ENCODE data around the gene DVL3.
A peak's percentile ranks its signal among the peaks of the same experiment; 100 is the strongest.

DVL3 gene

DNA sequence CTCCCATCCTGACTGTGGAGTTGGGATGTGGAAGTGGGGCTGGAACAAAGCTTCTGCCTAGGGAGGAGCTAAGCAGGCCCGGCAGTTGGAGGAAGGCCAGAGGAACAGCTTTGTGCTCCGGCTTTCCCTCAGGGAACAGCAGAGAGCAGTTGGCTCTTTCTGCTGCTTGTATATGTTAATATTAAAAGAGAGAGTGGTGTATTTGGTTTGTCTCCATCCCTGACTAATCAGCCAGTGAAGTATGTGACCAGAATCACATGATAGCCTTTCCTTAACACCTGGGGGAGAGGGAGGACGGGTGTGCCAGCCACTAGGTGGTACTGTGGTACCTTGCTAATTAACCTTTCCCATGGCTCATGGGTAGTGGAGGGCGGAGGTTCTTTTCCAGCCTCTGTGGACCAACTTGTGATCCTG, 10.1 kb upstream of the DVL3 start:
- no peaks in the 10 kb centered on the region for H3K9me3 ChIP-seq (ENCODE audit: control insufficient read depth, insufficient read depth, low read length)
- H3K4me3 ChIP-seq (ENCODE audit: low read length) = no peak overlapping the region
- TF ChIP-seq EZH2phosphoT487 (IDR thresholded peaks at IDR 0.05; ENCODE audit: borderline replicate concordance, low read length) = no peak
- TF ChIP-seq, protein P1, sequence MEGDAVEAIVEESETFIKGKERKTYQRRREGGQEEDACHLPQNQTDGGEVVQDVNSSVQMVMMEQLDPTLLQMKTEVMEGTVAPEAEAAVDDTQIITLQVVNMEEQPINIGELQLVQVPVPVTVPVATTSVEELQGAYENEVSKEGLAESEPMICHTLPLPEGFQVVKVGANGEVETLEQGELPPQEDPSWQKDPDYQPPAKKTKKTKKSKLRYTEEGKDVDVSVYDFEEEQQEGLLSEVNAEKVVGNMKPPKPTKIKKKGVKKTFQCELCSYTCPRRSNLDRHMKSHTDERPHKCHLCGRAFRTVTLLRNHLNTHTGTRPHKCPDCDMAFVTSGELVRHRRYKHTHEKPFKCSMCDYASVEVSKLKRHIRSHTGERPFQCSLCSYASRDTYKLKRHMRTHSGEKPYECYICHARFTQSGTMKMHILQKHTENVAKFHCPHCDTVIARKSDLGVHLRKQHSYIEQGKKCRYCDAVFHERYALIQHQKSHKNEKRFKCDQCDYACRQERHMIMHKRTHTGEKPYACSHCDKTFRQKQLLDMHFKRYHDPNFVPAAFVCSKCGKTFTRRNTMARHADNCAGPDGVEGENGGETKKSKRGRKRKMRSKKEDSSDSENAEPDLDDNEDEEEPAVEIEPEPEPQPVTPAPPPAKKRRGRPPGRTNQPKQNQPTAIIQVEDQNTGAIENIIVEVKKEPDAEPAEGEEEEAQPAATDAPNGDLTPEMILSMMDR (IDR thresholded peaks at IDR 0.05; ENCODE audit: low read depth, low read length, poor library complexity, severe bottlenecking) = peak; percentile 55
- no peak overlapping the region for H3K4me2 ChIP-seq (ENCODE audit: low read length)
- H3K27me3 ChIP-seq (ENCODE audit: control insufficient read depth, low read length) = no peaks in the 10 kb centered on the region
- H3K4me1 ChIP-seq (ENCODE audit: control insufficient read depth, low read length) = peaks cover 6% of the 10 kb centered on the region; the same call in 1 of the 2 replicates
- H3K9me2 ChIP-seq (replicated peaks; ENCODE audit: control insufficient read depth, low read length) = no peaks in the 10 kb centered on the region
- H3K27ac ChIP-seq (ENCODE audit: low read depth, low read length) = no peak overlapping the region
- H3K79me2 ChIP-seq (ENCODE audit: control insufficient read depth, low read length) = peaks cover 12% of the 10 kb centered on the region
- H3F3A ChIP-seq (ENCODE audit: control insufficient read depth, insufficient read depth) = peaks cover 8% of the 10 kb centered on the region
- peaks cover 60% of the 10 kb centered on the region for H3K36me3 ChIP-seq (ENCODE audit: control insufficient read depth, low read length)
- no peaks in the 10 kb centered on the region for H4K20me1 ChIP-seq (ENCODE audit: control insufficient read depth, insufficient read depth, low read depth, low read length)

DNA sequence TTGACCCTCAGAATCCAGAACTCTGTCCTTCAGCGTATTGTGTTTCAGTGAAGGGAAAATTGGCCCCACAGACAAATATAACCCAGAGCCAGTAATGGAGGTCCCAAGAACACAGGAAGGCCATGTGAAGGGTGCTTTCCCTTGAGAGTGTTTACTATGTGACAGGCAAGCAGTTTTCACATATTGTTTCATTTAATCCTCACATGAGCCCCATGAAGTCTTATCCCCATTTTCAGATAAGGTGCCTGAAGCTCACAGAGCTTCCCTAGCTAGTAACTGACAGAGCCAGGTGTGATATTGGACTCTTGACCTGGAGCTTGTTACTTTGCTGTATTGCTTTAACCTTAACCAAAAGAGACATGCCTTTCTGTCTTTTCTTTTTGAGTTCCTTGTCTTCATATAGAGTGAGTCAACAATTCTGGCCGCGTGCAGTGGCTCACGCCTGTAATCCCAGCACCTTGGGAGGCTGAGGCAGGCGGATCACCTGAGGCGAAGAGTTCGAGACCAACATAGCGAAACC, 9.4 kb upstream of the DVL3 start:
- H3K4me1 ChIP-seq (ENCODE audit: control insufficient read depth, low read length) = peaks cover 6% of the 10 kb centered on the region; the same call in 1 of the 2 replicates
- peaks cover 53% of the 10 kb centered on the region for H3K36me3 ChIP-seq (ENCODE audit: control insufficient read depth, low read length)
- no peaks in the 10 kb centered on the region for H3K9me3 ChIP-seq (ENCODE audit: control insufficient read depth, insufficient read depth, low read length)
- no peaks in the 10 kb centered on the region for H4K20me1 ChIP-seq (ENCODE audit: control insufficient read depth, insufficient read depth, low read depth, low read length)
- H3K27me3 ChIP-seq (ENCODE audit: control insufficient read depth, low read length) = no peaks in the 10 kb centered on the region
- peaks cover 8% of the 10 kb centered on the region for H3F3A ChIP-seq (ENCODE audit: control insufficient read depth, insufficient read depth)
- TF ChIP-seq, protein P1 (IDR thresholded peaks at IDR 0.05; ENCODE audit: low read depth, low read length, poor library complexity, severe bottlenecking) = no peak
- no peak for TF ChIP-seq EZH2phosphoT487 (IDR thresholded peaks at IDR 0.05; ENCODE audit: borderline replicate concordance, low read length)
- H3K4me2 ChIP-seq (ENCODE audit: low read length) = no peak overlapping the region
- H3K9me2 ChIP-seq (replicated peaks; ENCODE audit: control insufficient read depth, low read length) = no peaks in the 10 kb centered on the region
- H3K27ac ChIP-seq (ENCODE audit: low read depth, low read length) = no peak overlapping the region
- H3K4me3 ChIP-seq (ENCODE audit: low read length) = no peak overlapping the region
- peaks cover 5% of the 10 kb centered on the region; the same call in 1 of the 2 replicates for H3K79me2 ChIP-seq (ENCODE audit: control insufficient read depth, low read length)

DNA sequence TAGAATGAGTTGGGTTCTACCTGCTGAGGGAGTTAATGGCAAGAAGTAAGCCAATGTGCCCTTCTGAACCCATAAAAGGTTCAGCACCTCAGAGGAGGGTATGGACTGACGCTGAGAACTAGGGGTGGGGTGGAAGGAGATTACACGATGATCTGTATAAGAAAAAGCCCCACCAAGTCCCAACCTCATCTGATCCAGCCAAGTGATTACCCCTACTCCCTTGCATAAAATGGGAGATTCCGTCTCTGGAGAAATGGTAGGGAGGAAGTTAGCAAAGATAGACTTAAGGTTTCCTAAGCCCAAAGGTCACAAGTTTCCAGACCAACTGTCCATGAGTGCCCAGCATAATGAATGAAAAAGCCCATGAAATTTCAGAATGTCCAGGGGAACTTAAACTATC, 7.1 kb upstream of the DVL3 start:
- no peak for TF ChIP-seq EZH2phosphoT487 (IDR thresholded peaks at IDR 0.05; ENCODE audit: borderline replicate concordance, low read length)
- TF ChIP-seq, protein P1 (IDR thresholded peaks at IDR 0.05; ENCODE audit: low read depth, low read length, poor library complexity, severe bottlenecking) = no peak
- Histone ChIP-seq H3K4me3 (ENCODE audit: low read length) (no peak overlapping the region), H3K27ac (ENCODE audit: low read depth, low read length) (no peak overlapping the region), H3K27me3 (ENCODE audit: control insufficient read depth, low read length) (no peaks in the 10 kb centered on the region), H3K79me2 (ENCODE audit: control insufficient read depth, low read length) (no peaks in the 10 kb centered on the region), H4K20me1 (ENCODE audit: control insufficient read depth, insufficient read depth, low read depth, low read length) (no peaks in the 10 kb centered on the region), H3K9me2 (replicated peaks; ENCODE audit: control insufficient read depth, low read length) (no peaks in the 10 kb centered on the region), H3K4me1 (ENCODE audit: control insufficient read depth, low read length) (peaks cover 6% of the 10 kb centered on the region; the same call in 1 of the 2 replicates), H3K9me3 (ENCODE audit: control insufficient read depth, insufficient read depth, low read length) (no peaks in the 10 kb centered on the region), H3K4me2 (ENCODE audit: low read length) (no peak overlapping the region), H3K36me3 (ENCODE audit: control insufficient read depth, low read length) (peaks cover 31% of the 10 kb centered on the region), H3F3A (ENCODE audit: control insufficient read depth, insufficient read depth) (peaks cover 8% of the 10 kb centered on the region)
